DND-41 (cell line): Measurements from ENCODE around the gene CASTOR1.

Source experiments
- ATAC-seq: fragments of 200-7000 bp; cut with Tn5 transposase; 3 replicates; pipeline ENCODE4 v1.9.1; 2021; ENCODE audit warnings: low read depth; ENCODE audit not compliant: insufficient read depth
- DNase-seq: peaks from one replicate; pipeline ENCODE4 v3.0.0-alpha.2; 2020
- H2AFZ ChIP-seq: 2 replicates; pipeline ENCODE4 v1.6.0; 2012; ENCODE audit warnings: low read depth, low read length
- H3K27ac ChIP-seq: 2 replicates; pipeline ENCODE4 v1.5.1; 2012; ENCODE audit warnings: low read length, inconsistent platforms
- H3K27me3 ChIP-seq: fragments of 200-600 bp; sonication (generic); 2 replicates; pipeline ENCODE4 v1.6.0; 2012; ENCODE audit warnings: low read length, mild to moderate bottlenecking, inconsistent platforms; ENCODE audit not compliant: insufficient read depth, poor library complexity
- H3K36me3 ChIP-seq: 2 replicates; pipeline ENCODE4 v1.5.1; 2012; ENCODE audit warnings: low read length, inconsistent platforms; ENCODE audit not compliant: insufficient read depth
- H3K4me1 ChIP-seq: 2 replicates; pipeline ENCODE4 v1.5.1; 2012; ENCODE audit warnings: mild to moderate bottlenecking, low read length; ENCODE audit not compliant: insufficient read depth
- H3K4me2 ChIP-seq: 2 replicates; pipeline ENCODE4 v1.6.0; 2012; ENCODE audit warnings: mild to moderate bottlenecking, moderate library complexity, low read length, inconsistent platforms; ENCODE audit not compliant: insufficient read depth
- H3K4me3 ChIP-seq, 2 experiments: fragments of 200-600 bp in 1 of 2; shearing (Covaris generic) in 1 of 2; 2 replicates each; pipeline ENCODE4 v1.5.1; 2012 to 2016; ENCODE audit warnings: inconsistent platforms in 2 of 2, low read length in 2 of 2, mild to moderate bottlenecking in 2 of 2, low read depth in 1 of 2, moderate library complexity in 1 of 2
- H3K79me2 ChIP-seq: 2 replicates; pipeline ENCODE4 v1.6.0; 2012; ENCODE audit warnings: low read length, inconsistent platforms; ENCODE audit not compliant: insufficient read depth
- H3K9ac ChIP-seq: 2 replicates; pipeline ENCODE4 v1.6.0; 2012; ENCODE audit warnings: low read depth, mild to moderate bottlenecking, inconsistent platforms, low read length, moderate library complexity
- H3K9me3 ChIP-seq: 2 replicates; pipeline ENCODE4 v1.5.1; 2012; ENCODE audit warnings: low read length, moderate library complexity, mild to moderate bottlenecking, inconsistent platforms; ENCODE audit not compliant: insufficient read depth, severe bottlenecking
- H4K20me1 ChIP-seq: 2 replicates; pipeline ENCODE4 v1.6.0; 2012; ENCODE audit warnings: low read length; ENCODE audit not compliant: insufficient read depth
- EZH2 ChIP-seq: IDR thresholded peaks from 3 replicates; pipeline ENCODE4 v1.6.1; 2012; ENCODE audit warnings: borderline replicate concordance, low read depth, mild to moderate bottlenecking, moderate library complexity, low read length, inconsistent platforms; ENCODE audit not compliant: severe bottlenecking
- TF ChIP-seq, protein P1 (sequence below): IDR thresholded peaks from 2 replicates; pipeline ENCODE4 v1.5.1; 2012; ENCODE audit warnings: borderline replicate concordance, low read length, moderate library complexity, mild to moderate bottlenecking; ENCODE audit not compliant: poor library complexity, severe bottlenecking; ENCODE audit errors: extremely low read depth

CASTOR1 gene

DNA sequence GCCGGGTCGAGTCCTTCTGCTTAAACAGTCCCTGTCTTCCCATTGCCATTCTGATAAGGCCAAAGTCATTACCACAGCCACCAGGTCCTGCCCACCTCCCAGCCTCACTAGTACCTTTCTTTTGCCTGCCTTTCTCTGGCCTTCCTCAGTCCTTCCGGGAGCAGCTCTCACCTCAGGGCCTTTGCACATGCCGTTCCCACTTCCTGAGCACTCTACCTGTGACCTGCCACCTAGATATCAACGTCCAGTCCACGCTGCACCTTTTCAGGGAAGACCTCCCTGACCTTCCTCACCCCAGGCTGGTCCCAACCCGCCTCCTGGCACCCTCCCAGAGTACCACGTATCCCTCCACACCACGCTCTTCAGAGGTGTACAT lies 14.9 kb downstream of the CASTOR1 start:
- TF ChIP-seq, protein P1, sequence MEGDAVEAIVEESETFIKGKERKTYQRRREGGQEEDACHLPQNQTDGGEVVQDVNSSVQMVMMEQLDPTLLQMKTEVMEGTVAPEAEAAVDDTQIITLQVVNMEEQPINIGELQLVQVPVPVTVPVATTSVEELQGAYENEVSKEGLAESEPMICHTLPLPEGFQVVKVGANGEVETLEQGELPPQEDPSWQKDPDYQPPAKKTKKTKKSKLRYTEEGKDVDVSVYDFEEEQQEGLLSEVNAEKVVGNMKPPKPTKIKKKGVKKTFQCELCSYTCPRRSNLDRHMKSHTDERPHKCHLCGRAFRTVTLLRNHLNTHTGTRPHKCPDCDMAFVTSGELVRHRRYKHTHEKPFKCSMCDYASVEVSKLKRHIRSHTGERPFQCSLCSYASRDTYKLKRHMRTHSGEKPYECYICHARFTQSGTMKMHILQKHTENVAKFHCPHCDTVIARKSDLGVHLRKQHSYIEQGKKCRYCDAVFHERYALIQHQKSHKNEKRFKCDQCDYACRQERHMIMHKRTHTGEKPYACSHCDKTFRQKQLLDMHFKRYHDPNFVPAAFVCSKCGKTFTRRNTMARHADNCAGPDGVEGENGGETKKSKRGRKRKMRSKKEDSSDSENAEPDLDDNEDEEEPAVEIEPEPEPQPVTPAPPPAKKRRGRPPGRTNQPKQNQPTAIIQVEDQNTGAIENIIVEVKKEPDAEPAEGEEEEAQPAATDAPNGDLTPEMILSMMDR, result no peak
- no peak for TF ChIP-seq EZH2
- peaks cover 25% of the 10 kb centered on the region for H3K36me3 ChIP-seq
- peak overlapping the region; percentile 99 for H3K27ac ChIP-seq
- H3K9me3 ChIP-seq, result no peaks in the 10 kb centered on the region
- DNase-seq (no peak), ATAC-seq (no peak)
- H2AFZ ChIP-seq, result no peak overlapping the region
- peaks cover 48% of the 10 kb centered on the region for H3K79me2 ChIP-seq
- no peaks in the 10 kb centered on the region for H3K27me3 ChIP-seq
- H3K4me1 ChIP-seq, result peaks cover 92% of the 10 kb centered on the region
- peak overlapping the region; percentile 57 for H3K4me2 ChIP-seq
- H3K9ac ChIP-seq, result peak overlapping the region; percentile 62
- no peaks in the 10 kb centered on the region for H4K20me1 ChIP-seq
- no peak overlapping the region; a peak in 1 of 4 replicates for H3K4me3 ChIP-seq

- Histone ChIP-seq H4K20me1 (no peaks in the 10 kb centered on the region), H3K9ac (peak overlapping the region; percentile 62), H2AFZ (no peak overlapping the region), H3K4me1 (peaks cover 92% of the 10 kb centered on the region), H3K27me3 (no peaks in the 10 kb centered on the region), H3K36me3 (peaks cover 31% of the 10 kb centered on the region), H3K4me2 (peak overlapping the region; percentile 57), H3K27ac (peak overlapping the region; percentile 99), H3K4me3 (no peak overlapping the region), H3K9me3 (no peaks in the 10 kb centered on the region), H3K79me2 (peaks cover 54% of the 10 kb centered on the region)
- no peak for ATAC-seq
- no peak for TF ChIP-seq EZH2
- TF ChIP-seq, protein P1, result no peak
- DNase-seq, result no peak
Measured at GRCh38 chr22:30273711-30274436, 15.4 kb downstream of the CASTOR1 start.

- ATAC-seq (no peak), DNase-seq (no peak)
- peaks cover 92% of the 10 kb centered on the region for H3K4me1 ChIP-seq
- peaks cover 60% of the 10 kb centered on the region for H3K79me2 ChIP-seq
- peak overlapping the region; percentile 99 for H3K27ac ChIP-seq
- TF ChIP-seq, protein P1, result no peak
- TF ChIP-seq EZH2, result no peak
- H3K36me3 ChIP-seq, result peaks cover 40% of the 10 kb centered on the region
- no peaks in the 10 kb centered on the region for H3K27me3 ChIP-seq
- H3K4me2 ChIP-seq, result no peak overlapping the region; the same call in 1 of the 2 replicates
- no peaks in the 10 kb centered on the region for H3K9me3 ChIP-seq
- no peaks in the 10 kb centered on the region for H4K20me1 ChIP-seq
- peak overlapping the region; percentile 62; the same call in 1 of the 2 replicates for H3K9ac ChIP-seq
- H3K4me3 ChIP-seq, result no peak overlapping the region
- H2AFZ ChIP-seq, result no peak overlapping the region
Measured at GRCh38 chr22:30272781-30273601, 16.3 kb downstream of the CASTOR1 start.
